BE2C (cell line): Measurements from ENCODE around the gene FAM83F.

ENCODE experiments used
- DNase-seq: peaks from one replicate; pipeline ENCODE4 v3.0.0-alpha.2; 2020
- H3K27me3 ChIP-seq: fragments of 250-450 bp; sonication (Bioruptor Pico); 2 replicates; pipeline ENCODE4 v1.5.1; 2020; ENCODE audit warnings: mild to moderate bottlenecking
- H3K36me3 ChIP-seq: fragments of 250-450 bp; sonication (Bioruptor Pico); 2 replicates; pipeline ENCODE4 v1.5.1; 2020; ENCODE audit warnings: mild to moderate bottlenecking
- H3K4me1 ChIP-seq: fragments of 250-450 bp; sonication (Bioruptor Pico); 2 replicates; pipeline ENCODE4 v1.5.1; 2020
- H3K4me3 ChIP-seq: 2 replicates; pipeline ENCODE4 v1.5.1; 2011; ENCODE audit warnings: low read depth, low read length
- H3K9me3 ChIP-seq: fragments of 250-450 bp; sonication (Bioruptor Pico); 2 replicates; pipeline ENCODE4 v1.5.1; 2020
- CTCF ChIP-seq: IDR thresholded peaks from 2 replicates; pipeline ENCODE4 v1.5.1; 2012; ENCODE audit warnings: mild to moderate bottlenecking, low read depth, low read length

Gene FAM83F

GRCh38 chr22:40067639-40068038, 72.9 kb downstream of the FAM83F start:
- H3K4me1 ChIP-seq, result no peaks in the 10 kb centered on the region
- no peaks in the 10 kb centered on the region for H3K27me3 ChIP-seq
- no peak overlapping the region for H3K4me3 ChIP-seq
- H3K9me3 ChIP-seq, result no peaks in the 10 kb centered on the region
- DNase-seq, result no peak
- TF ChIP-seq CTCF, result no peak
- no peaks in the 10 kb centered on the region for H3K36me3 ChIP-seq

GRCh38 chr22:40070701-40071100, 75.9 kb downstream of the FAM83F start:
- Histone ChIP-seq H3K9me3 (no peaks in the 10 kb centered on the region), H3K36me3 (no peaks in the 10 kb centered on the region), H3K4me1 (no peaks in the 10 kb centered on the region), H3K27me3 (no peaks in the 10 kb centered on the region), H3K4me3 (no peak overlapping the region)
- no peak for DNase-seq
- no peak for TF ChIP-seq CTCF

- no peak overlapping the region for H3K4me3 ChIP-seq
- no peaks in the 10 kb centered on the region for H3K27me3 ChIP-seq
These were observed 77.0 kb downstream of the FAM83F start for GRCh38 chr22:40071720-40072119.

GRCh38 chr22:40076702-40077645, 82.2 kb downstream of the FAM83F start:
- Histone ChIP-seq H3K4me1 (no peaks in the 10 kb centered on the region), H3K36me3 (no peaks in the 10 kb centered on the region), H3K9me3 (no peaks in the 10 kb centered on the region), H3K4me3 (no peak overlapping the region), H3K27me3 (no peaks in the 10 kb centered on the region)
- TF ChIP-seq CTCF, result no peak
- DNase-seq, result no peak

More at GRCh38 chr22:40071720-40072119, 77.0 kb downstream of the FAM83F start:
- Histone ChIP-seq H3K4me1 (no peaks in the 10 kb centered on the region), H3K36me3 (no peaks in the 10 kb centered on the region), H3K9me3 (no peaks in the 10 kb centered on the region)
- TF ChIP-seq CTCF, result no peak
- no peak for DNase-seq

GRCh38 chr22:40077646-40078016, 82.9 kb downstream of the FAM83F start:
- DNase-seq, result no peak
- no peak for TF ChIP-seq CTCF
- Histone ChIP-seq H3K36me3 (no peaks in the 10 kb centered on the region), H3K9me3 (no peaks in the 10 kb centered on the region), H3K4me1 (no peaks in the 10 kb centered on the region), H3K27me3 (no peaks in the 10 kb centered on the region), H3K4me3 (no peak overlapping the region)

- H3K9me3 ChIP-seq, result no peaks in the 10 kb centered on the region
- TF ChIP-seq CTCF, result no peak
- no peak for DNase-seq
These were observed 86.9 kb downstream of the FAM83F start for GRCh38 chr22:40081662-40082061.

More at GRCh38 chr22:40081662-40082061, 86.9 kb downstream of the FAM83F start:
- Histone ChIP-seq H3K4me1 (no peaks in the 10 kb centered on the region), H3K36me3 (no peaks in the 10 kb centered on the region), H3K27me3 (no peaks in the 10 kb centered on the region), H3K4me3 (no peak overlapping the region)
